Ecto neural progenitor cell (in vitro differentiated cells): ENCODE results near the gene PRDM8.
"Not testable (repeated sequence)": the region's sequence is repeated elsewhere in the genome, so short reads cannot be mapped to it uniquely, and the experiment has no call there.

Experiments
- DNase-seq: peaks from one replicate; pipeline ENCODE4 v3.0.0-alpha.2; 2018; ENCODE audit warnings: low spot score

PRDM8 gene

DNA sequence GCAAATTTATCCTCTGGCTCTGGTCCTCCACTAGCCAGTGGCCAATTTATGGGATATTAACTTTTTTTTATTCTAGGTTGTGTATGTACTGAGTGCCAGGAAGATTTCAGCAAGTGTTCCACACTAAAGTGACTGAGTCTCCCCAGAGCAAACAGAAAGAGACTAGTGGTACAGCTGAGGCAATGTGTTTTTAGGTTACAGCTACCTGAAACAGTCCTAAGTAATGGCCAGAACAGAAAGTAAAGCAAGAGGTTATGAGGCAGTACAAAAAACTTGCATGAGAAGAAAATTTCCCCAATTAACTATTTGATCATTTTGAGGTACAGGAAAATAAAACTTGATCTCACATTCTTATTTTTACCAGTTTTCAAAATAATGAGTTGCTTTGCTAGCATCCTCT, 31.2 kb downstream of the PRDM8 start:
- DNase-seq, result no peak

DNA sequence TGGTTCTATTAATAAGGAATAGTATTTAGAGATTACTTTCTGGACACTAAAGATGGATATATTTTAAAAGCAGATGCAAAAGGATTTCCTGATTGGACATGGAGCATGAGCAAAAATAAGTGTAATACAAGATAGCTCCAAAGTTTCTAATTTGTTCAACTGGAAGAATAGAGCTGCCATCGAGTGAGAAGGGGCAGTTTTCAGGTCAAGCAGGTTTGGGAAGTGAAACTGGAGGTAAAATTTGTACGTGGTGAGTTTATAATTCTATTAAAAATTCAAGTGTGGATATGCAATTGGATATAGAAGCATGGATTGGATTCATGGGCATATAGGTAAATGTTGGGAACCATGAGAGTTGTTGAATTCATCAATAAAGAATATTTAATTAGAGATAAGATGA, 31.8 kb downstream of the PRDM8 start:
- DNase-seq, result no peak

- DNase-seq, result no peak
Measured at GRCh38 chr4:80229590-80229989, 32.3 kb downstream of the PRDM8 start.

- DNase-seq, result no peak
Measured at GRCh38 chr4:80231180-80231579, 33.9 kb downstream of the PRDM8 start.

DNA sequence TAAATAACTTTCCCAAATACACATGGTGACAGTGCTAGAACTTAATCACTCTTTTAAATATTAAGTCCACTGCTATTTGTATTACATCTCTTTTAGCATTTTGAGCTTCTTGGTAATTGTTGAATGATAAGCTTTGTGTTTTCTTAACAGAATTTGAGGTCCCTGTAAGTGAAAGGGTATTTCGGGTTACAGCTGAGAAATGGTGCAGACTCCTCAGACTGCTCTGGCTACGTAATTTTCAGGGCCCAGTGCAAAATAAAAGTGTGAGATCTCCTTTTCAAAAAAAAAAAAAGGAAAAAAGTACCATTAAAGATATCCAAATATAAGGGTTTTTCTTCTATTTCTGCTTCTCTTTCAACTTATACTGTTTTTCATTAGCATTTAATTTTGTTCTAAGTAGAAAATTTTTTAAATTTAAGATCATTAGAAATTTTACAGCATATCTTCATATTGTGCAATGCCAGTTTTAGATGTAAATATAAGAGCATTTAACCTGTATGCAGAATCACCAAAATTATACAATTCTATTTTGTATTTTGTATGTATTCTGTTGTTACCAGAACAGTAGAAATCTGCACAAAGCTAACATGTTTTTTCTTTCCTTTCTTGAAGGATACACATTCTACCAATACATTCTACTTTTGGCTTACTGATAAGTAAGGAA, 35.5 kb downstream of the PRDM8 start:
- DNase-seq, result no peak

- no peak for DNase-seq
Measured at GRCh38 chr4:80233390-80233789, 36.1 kb downstream of the PRDM8 start.

DNA sequence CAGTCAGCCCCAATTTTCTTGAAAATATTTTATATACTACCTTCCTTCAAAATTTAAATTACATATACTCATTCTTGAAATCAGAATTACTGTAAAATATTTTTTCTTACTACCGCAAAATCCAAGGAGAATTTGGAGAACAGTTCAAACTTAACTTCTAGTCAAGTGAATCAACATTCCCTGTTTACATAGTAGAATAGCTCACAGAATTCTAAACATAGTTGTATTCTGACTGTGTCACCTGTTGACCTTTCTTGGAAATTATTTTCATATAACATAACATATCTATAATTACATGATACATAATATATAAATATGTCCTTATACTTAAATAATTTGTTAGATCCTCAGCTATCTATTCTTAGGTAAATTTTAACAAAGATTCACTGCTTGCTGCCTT, 38.1 kb downstream of the PRDM8 start:
- no peak for DNase-seq

DNA sequence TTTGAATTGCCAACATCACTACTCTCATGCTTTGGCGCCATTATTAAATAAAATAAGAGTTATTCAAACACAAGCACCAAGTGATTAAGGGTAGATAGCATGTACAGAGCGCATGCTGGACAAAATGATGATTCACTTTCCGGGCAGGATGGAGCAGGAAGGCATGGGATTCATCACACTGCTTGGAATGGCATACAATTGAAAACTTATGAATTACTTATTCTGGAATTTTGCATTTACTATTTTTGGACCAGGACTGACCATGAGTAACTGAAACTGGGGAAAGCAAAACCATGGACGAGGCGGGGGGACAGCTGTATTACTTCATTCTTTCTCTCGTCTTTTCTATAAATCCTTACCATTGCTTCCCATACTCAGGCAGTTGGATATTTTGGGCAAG, 40.7 kb downstream of the PRDM8 start:
- DNase-seq, result no peak

GRCh38 chr4:80239480-80240150, 42.3 kb downstream of the PRDM8 start:
- DNase-seq, result no peak

DNA sequence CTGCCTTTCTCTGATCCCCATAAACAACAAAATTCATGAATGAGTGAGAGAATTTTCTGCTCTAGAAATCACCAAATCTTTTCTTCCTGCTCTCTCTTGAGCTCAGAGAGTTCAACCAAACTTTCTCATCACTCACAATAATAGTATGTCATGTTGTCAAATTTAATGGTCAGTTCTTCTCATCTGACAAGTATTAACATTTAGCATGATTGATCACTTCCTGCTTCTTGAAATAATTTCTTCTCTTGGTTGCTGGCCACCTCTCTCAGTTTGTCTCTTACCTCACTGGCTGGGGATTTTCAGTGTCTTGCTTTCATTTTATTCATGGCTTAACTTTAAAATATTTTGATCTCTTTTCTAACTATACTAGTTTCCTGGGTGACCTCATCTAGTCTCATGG, 43.7 kb downstream of the PRDM8 start:
- DNase-seq, result no peak

- no peak for DNase-seq
Measured at GRCh38 chr4:80243274-80244018, 46.1 kb downstream of the PRDM8 start.

DNA sequence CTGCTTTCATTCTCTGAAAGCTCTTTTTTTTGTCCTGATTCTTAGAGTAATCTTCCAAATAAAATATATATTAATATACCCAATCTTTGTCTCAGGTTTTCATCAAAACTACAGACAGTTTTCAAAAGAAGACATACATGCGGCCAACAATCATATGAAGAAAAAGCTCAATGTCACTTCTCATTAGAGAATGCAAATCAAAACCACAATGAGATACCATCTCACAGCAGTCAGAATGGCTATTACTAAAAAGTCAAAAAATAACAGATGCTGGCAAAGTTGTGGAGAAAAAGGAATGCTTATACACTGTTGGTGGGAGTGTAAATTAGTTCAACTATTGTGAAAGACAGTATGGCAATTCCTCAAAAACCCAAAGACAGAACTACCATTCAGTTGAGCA, 50.2 kb downstream of the PRDM8 start:
- DNase-seq, result not testable (repeated sequence)

GRCh38 chr4:80249144-80249543, 51.8 kb downstream of the PRDM8 start:
- no peak for DNase-seq

DNA sequence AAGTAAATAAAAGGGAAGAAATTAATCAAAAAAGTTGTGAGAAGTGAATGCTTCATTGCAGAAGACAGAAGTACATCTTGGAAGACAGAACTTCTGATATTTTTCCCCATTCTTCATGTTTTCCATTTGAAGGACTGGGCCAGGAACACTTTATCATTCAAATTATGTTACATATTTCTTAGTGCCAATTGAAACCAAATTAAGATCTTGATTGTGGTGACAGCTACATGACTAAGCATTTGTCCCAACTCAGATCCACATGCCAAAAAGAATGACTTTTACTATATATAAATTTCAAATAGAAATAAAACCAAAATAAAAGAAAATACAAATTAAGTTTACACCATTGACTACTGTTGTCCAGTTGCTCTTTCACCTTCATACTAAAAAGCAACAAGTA, 55.1 kb downstream of the PRDM8 start:
- no peak for DNase-seq

- no peak for DNase-seq
Measured at GRCh38 chr4:80252953-80253352, 55.6 kb downstream of the PRDM8 start.

GRCh38 chr4:80253510-80253909, 56.2 kb downstream of the PRDM8 start:
- DNase-seq, result no peak
